ENCODE results near the gene RGS9BP. TPM values are rescaled to one million over a fixed set of nuclear protein-coding genes. Genes with fewer than 3 reads are reported as not detected.

RGS9BP gene
- total RNA-seq, 1 donor from 2014 or later = not detected

- intact Hi-C loops (cut with DNase I) = no loop called here
- no peak for DNase-seq (ENCODE audit: low spot score in 2 of 2)
- Histone ChIP-seq H3K4me1 (no peaks in the 10 kb centered on the region), H3K9me3 (no peaks in the 10 kb centered on the region), H3K36me3 (no peaks in the 10 kb centered on the region), H3K4me3 (no peak overlapping the region), H3K27ac (no peak overlapping the region), H3K27me3 (no peaks in the 10 kb centered on the region)
- TF ChIP-seq, protein P1, sequence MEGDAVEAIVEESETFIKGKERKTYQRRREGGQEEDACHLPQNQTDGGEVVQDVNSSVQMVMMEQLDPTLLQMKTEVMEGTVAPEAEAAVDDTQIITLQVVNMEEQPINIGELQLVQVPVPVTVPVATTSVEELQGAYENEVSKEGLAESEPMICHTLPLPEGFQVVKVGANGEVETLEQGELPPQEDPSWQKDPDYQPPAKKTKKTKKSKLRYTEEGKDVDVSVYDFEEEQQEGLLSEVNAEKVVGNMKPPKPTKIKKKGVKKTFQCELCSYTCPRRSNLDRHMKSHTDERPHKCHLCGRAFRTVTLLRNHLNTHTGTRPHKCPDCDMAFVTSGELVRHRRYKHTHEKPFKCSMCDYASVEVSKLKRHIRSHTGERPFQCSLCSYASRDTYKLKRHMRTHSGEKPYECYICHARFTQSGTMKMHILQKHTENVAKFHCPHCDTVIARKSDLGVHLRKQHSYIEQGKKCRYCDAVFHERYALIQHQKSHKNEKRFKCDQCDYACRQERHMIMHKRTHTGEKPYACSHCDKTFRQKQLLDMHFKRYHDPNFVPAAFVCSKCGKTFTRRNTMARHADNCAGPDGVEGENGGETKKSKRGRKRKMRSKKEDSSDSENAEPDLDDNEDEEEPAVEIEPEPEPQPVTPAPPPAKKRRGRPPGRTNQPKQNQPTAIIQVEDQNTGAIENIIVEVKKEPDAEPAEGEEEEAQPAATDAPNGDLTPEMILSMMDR (IDR thresholded peaks at IDR 0.05) = no peak
Observed at GRCh38 chr19:32682317-32682716, 6.7 kb downstream of the RGS9BP start.

DNA sequence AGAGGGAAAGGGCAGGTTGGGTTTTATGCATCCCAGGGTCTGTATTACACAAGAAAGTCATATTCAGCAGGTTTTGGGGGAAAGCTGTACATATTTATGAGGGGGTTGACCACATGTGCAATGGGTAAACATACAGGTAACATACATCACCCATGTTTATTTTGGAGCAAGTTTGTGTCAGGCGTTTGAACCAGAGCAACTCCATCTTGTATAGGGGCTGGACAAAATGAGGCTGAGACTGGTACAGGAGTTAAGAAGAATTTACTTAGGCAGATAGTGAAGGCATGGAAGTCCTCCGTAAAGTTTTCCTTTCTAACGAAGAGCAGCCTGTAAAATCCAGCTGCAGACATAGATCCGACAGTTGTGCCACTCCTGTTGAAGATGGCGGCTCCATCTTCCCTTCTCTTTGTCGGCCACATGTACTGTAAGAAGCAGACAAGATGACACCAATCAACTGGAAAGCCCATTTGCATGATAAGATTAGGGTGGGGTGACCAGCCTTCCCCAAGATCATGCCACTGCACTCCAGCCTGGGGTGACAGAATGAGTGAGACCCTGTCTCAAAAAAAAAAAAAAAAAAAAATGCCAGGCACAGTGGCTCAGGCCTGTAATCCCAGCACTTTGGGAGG is 11.3 kb downstream of the RGS9BP start:
- no peaks in the 10 kb centered on the region for H3K36me3 ChIP-seq
- no peaks in the 10 kb centered on the region for H3K9me3 ChIP-seq
- no peak overlapping the region for H3K4me3 ChIP-seq
- TF ChIP-seq, protein P1 (IDR thresholded peaks at IDR 0.05) = no peak
- H3K27me3 ChIP-seq = no peaks in the 10 kb centered on the region
- no peak overlapping the region for H3K27ac ChIP-seq
- no peaks in the 10 kb centered on the region for H3K4me1 ChIP-seq
- no peak for DNase-seq (ENCODE audit: low spot score in 2 of 2)
- intact Hi-C loops (cut with DNase I) = no loop called here

DNA sequence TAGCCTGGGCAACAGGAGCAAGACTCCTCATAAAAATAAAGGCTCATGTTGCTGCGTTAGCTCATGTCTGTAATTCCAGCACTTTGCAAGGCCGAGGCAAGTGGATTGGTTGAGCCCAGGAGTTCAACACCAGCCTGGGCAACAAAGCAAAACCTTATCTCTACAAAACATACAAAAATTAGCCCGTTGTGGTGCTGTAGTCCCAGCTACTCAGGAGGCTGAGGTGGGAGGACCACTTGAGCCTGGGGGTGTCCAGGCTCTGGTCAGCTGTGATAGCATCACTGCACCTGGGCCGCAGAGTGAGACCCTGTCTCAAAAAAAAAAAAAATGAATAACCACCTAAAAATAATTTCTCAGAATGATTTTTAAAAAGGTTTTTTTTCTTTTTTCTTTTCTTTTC is 12.0 kb downstream of the RGS9BP start:
- Histone ChIP-seq H3K9me3 (no peaks in the 10 kb centered on the region), H3K4me3 (no peak overlapping the region), H3K27ac (no peak overlapping the region), H3K27me3 (no peaks in the 10 kb centered on the region), H3K4me1 (peaks cover 3 to 4% of the 10 kb centered on the region in 2 donors), H3K36me3 (no peaks in the 10 kb centered on the region)
- TF ChIP-seq, protein P1 (IDR thresholded peaks at IDR 0.05) = no peak
- DNase-seq (ENCODE audit: low spot score in 2 of 2) = no peak
- intact Hi-C loops (cut with DNase I) = no loop called here

DNA sequence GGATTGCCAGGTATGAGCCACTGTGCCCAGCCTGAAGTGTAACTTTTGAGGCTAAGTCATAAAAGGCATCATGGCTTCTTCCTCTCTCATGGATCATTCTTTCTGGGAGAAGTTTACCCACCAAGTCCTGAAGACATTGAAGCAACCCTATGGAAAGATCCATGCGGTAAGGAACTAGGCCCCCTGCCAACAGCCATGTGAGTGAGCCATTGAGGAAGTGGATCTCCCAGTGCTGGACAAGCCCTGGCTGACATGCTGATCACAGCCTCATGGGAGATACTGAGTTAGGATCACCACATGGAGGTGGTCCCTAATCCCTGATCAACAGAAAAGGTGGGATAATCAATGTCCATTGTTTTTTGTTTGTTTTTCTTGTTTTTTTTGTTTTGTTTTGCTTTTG is 12.7 kb downstream of the RGS9BP start:
- TF ChIP-seq, protein P1 (IDR thresholded peaks at IDR 0.05) = no peak
- Histone ChIP-seq H3K36me3 (no peaks in the 10 kb centered on the region), H3K27me3 (no peaks in the 10 kb centered on the region), H3K4me3 (no peak overlapping the region), H3K4me1 (peaks cover 4 to 8% of the 10 kb centered on the region in 2 donors), H3K9me3 (no peaks in the 10 kb centered on the region), H3K27ac (no peak overlapping the region)
- intact Hi-C loops (cut with DNase I) = no loop called here
- DNase-seq (ENCODE audit: low spot score in 2 of 2) = no peak

- Histone ChIP-seq H3K9me3 (no peaks in the 10 kb centered on the region), H3K27me3 (no peaks in the 10 kb centered on the region), H3K36me3 (no peaks in the 10 kb centered on the region), H3K27ac (peak within 1 kb of the TSS; percentile 61 to 86), H3K4me3 (peak within 1 kb of the TSS; percentile 82 to 95), H3K4me1 (peaks cover 10 to 15% of the 10 kb centered on the region in 2 donors)
- DNase-seq (ENCODE audit: low spot score in 2 of 2) = peak; percentile 51 to 91
- intact Hi-C loops (cut with DNase I) = loop anchor here (1.0 to 5.0 kb wide), 3 partner anchors 16 to 486 kb away; partner anchors contain the start of genes ANKRD27, PDCD5 and RGS9BP
- TF ChIP-seq, protein P1 (IDR thresholded peaks at IDR 0.05) = no peak
Observed at GRCh38 chr19:32691291-32691951, 15.8 kb downstream of the RGS9BP start, which contains the start of gene NUDT19. Gene NUDT19, plus strand, starts transcription at chr19:32691821. Its CDS starts 140 bp downstream, at chr19:32691961.
